Right renal cortex interstitium (tissue), 3 donors: ENCODE data around the gene KPNA2. TPM values are rescaled to one million over a fixed set of nuclear protein-coding genes. Genes with fewer than 3 reads are reported as not detected.
A peak's percentile ranks its signal among the peaks of the same experiment; 100 is the strongest.
"Not testable (repeated sequence)": the region's sequence is repeated elsewhere in the genome, so short reads cannot be mapped to it uniquely, and the experiment has no call there.

ENCODE experiments used
- DNase-seq, 3 donors: peaks; one replicate each; pipeline ENCODE4 v3.0.0-alpha.2; 2013; ENCODE audit warnings: low read depth in 3 of 3, low spot score in 2 of 3
- polyA plus RNA-seq, 3 donors: library from polyadenylated mRNA; unstranded; fragments of 120-200 nt; gene quantifications; one replicate each; pipeline ENCODE4 v1.2.1, GENCODE V29; 2013; ENCODE audit not compliant: insufficient read length in 3 of 3

KPNA2 gene
- polyA plus RNA-seq, 3 donors, result 118 to 131 (median 123) TPM

GRCh38 chr17:68019675-68020408 lies 15.7 kb upstream of the KPNA2 start:
- DNase-seq, result peak; percentile 90 to 95 (median 91)

- no peak for DNase-seq
These were observed 15.2 kb upstream of the KPNA2 start for GRCh38 chr17:68020409-68020756.

DNA sequence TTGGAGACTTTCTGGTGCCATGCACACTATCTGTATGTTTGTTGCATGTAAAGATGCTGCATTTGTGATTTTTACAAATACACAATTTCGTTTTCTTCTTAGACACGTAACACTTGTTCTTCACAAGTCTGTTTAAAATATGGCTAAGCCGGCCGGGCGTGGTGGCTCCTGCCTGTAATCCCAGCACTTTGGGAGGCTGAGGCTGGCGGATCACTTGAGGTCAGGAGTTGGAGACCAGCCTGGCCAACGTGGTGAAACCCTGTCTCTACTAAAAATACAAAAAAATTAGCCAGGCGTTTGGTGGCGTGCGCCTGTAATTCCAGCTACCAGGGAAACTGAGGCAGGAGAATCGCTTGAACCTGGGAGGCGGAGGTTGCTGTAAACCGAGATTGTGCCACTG lies 14.7 kb upstream of the KPNA2 start:
- DNase-seq, result not testable (repeated sequence)

- no peak for DNase-seq
These were observed 13.6 kb upstream of the KPNA2 start for GRCh38 chr17:68021963-68022362.

DNA sequence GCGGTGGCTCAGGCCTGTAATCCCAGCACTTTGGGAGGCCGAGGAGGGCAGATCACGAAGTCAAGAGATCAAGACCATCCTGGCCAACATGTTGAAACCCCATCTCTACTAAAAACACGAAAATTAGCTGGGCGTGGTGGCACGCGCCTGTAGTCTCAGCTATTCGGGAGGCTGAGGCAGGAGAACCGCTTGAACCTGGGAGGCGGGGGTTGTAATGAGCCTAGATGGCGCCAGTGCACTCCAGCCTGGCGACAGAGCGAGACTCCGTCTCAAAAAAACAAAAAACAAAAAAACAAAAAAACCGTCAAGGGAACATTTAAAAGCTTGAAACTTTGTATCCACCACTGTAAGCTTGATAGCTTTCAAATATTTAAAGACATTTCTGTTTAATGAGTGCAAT lies 13.0 kb upstream of the KPNA2 start:
- not testable (repeated sequence) for DNase-seq

- no peak for DNase-seq
These were observed 5.9 kb upstream of the KPNA2 start for GRCh38 chr17:68029512-68030215.

DNA sequence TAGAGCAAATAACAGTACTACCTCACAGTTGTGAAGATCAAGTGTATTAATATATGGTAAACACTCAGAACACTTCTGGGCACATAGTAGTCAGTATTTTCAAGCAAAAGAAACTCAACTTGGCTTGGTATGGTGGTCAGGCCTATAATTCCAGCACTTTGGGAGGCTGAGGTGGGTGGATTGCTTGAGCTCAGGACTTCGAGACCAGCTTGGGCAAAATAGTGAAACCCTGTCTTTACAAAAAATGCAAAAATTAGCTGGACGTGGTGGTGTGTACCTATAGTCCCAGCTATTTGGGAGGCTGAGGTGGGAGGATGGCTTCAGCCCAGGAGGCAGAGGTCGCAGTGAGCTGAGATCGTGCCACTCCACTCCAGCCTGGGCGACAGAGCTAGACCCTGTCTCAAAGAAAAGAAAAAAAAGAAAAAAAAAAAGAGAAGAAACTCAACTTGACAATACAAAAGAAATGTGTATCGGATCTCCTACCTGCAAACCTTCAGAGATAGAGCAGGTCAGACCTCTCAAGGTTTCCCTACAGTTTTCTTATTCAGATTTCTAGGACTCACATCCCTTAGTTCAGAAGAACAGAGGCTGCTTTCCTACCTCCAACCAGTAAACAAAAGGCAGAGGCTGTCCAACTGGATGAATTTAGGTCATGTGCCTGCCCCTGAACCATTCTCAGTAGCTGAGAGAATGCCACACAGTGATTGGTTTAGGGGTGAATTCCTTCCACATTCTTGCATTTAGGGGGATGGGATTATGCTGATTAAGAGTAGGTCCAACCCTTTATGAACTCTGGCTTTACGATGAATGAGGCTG lies 1.7 kb upstream of the KPNA2 start:
- no peak for DNase-seq

GRCh38 chr17:68034452-68034776 lies 1.1 kb upstream of the KPNA2 start:
- no peak for DNase-seq

DNA sequence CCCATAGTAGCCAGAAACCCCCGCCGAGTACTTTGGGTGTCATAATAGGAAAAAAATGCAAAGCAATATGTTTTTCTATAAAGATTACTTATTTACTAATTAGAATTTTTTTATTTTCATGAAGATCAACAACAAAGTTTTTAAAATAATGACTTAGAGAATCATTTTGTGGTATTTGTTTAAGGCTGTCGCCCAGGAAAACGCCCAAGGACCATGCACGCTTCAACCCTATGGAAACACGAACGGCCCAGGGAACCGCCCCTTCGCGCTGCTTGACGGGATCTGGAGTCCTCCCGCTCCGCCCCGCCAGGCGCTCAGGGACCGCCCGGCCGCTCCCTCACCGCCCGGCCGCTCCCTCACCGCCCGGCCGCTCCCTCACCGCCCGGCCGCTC lies 408 bp upstream of the KPNA2 start:
- DNase-seq, result peak in 1 of 3 donors; percentile 90

- DNase-seq, result no peak
These were observed 991 bp downstream of the KPNA2 start for GRCh38 chr17:68036304-68037147.

- DNase-seq, result no peak
These were observed 11.8 kb downstream of the KPNA2 start for GRCh38 chr17:68047153-68047846.

GRCh38 chr17:68047890-68048542 lies 12.5 kb downstream of the KPNA2 start:
- DNase-seq, result not testable (repeated sequence)

DNA sequence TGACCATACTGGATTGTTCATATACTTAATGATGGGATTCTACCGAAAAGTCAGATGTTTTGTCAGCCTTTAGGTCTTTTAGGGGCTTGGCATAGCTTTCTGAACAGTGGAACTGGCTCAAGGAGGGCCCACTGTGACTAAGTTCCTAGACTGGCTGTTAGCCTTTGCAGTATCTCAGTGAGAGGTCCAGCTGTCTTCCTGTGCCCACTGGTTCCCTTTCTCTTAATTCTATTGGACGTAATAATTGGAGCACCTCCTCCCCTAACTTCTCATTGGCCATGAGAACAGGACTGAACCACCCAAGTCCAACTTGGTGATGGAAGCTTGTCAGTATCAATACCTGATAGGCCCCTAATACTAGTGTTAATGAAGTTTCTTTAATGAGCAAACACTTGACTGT lies 13.5 kb downstream of the KPNA2 start:
- no peak for DNase-seq

DNA sequence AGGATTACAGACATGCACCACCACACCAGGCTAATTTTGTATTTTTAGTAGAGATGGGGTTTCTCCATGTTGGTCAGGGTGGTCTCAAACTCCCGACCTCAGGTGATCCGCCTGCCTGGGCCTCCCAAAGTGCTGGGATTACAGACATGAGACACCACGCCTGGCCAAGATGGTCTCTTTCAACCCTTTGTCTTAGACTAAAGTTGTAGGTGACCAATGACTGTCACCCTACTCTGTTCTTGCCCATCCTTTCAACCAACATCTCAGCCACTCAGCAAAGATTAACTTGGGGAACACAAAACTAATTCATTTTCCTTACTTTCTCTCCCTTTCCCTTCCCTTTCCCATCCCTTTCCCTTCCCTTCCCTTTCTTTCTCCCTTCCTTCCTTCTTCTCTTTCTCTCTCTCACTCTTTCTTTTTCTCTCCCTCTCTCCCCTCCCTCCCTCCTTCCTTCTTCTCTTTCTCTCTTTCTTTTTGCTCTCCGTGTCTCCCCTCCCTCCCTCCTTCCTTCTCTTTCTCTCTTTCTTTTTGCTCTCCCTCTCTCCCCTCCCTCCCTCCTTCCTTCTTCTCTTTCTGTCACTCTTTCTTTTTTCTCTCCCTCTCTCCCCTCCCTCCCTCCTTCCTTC lies 14.4 kb downstream of the KPNA2 start:
- not testable (repeated sequence) for DNase-seq

- DNase-seq, result not testable (repeated sequence)
These were observed 16.1 kb downstream of the KPNA2 start for GRCh38 chr17:68051321-68052312.

DNA sequence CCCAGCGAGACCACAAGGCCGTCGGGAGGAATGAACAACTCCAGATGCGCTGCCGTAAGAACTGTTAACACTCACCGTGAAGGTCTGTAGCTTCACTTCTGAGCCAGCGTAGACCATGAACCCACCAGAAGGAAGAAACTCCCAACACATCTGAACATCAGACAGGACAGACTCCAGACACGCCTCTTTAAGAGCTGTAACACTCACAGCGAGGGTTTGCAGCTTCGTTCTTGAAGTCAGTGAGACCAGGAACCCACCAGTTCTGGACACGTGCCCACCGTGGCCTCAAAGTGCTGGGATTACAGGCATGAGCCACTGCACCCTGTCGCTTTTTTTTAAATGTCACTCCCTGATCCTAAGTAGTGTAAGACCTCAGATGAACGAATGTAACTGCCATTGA lies 17.3 kb downstream of the KPNA2 start:
- no peak for DNase-seq

- DNase-seq, result no peak
These were observed 17.9 kb downstream of the KPNA2 start for GRCh38 chr17:68053231-68054013.
